Measurements from ENCODE around the gene ARRDC2. TPM values are rescaled to one million over a fixed set of nuclear protein-coding genes. Genes with fewer than 3 reads are reported as not detected.

The ARRDC2 gene
- total RNA-seq, 1 donor from 2014 or later: 15.4 TPM

- DNase-seq (ENCODE audit: extremely low spot score, unreplicated experiment): no peak
- peaks cover 2% of the 10 kb centered on the region for H3K4me1 Mint-ChIP-seq (ENCODE audit: unreplicated experiment)
Observed at GRCh38 chr19:17972230-17972629, 35.7 kb upstream of the ARRDC2 start.

DNA sequence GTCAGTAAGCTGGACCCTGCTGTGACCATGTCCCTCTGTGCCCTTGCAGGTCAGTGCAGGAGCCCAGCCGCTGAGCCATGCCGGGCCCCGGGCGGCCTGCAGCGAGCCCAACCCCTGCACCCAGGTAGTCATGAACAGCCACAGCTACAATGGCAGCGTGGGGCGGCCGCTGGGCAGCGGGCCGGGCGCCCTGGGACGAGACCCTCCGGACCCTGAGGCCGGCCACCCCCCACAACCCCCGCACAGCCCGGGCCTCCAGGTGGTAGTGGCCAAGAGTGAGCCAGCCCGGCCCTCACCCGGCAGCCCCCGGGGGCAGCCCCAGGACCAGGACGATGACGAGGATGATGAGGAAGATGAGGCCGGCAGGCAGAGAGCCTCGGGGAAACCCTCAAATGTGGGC is 34.2 kb upstream of the ARRDC2 start:
- TF ChIP-seq, protein P1, sequence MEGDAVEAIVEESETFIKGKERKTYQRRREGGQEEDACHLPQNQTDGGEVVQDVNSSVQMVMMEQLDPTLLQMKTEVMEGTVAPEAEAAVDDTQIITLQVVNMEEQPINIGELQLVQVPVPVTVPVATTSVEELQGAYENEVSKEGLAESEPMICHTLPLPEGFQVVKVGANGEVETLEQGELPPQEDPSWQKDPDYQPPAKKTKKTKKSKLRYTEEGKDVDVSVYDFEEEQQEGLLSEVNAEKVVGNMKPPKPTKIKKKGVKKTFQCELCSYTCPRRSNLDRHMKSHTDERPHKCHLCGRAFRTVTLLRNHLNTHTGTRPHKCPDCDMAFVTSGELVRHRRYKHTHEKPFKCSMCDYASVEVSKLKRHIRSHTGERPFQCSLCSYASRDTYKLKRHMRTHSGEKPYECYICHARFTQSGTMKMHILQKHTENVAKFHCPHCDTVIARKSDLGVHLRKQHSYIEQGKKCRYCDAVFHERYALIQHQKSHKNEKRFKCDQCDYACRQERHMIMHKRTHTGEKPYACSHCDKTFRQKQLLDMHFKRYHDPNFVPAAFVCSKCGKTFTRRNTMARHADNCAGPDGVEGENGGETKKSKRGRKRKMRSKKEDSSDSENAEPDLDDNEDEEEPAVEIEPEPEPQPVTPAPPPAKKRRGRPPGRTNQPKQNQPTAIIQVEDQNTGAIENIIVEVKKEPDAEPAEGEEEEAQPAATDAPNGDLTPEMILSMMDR (IDR thresholded peaks at IDR 0.05): no peak
- no peaks in the 10 kb centered on the region for H3K4me1 Mint-ChIP-seq (ENCODE audit: unreplicated experiment)
- DNase-seq (ENCODE audit: extremely low spot score, unreplicated experiment): no peak
- no peak overlapping the region for H3K4me3 Mint-ChIP-seq (ENCODE audit: unreplicated experiment)
- no peak overlapping the region for H3K27ac Mint-ChIP-seq (ENCODE audit: unreplicated experiment)
- H3K27me3 Mint-ChIP-seq (ENCODE audit: unreplicated experiment): peaks cover 18% of the 10 kb centered on the region
- H3K9me3 Mint-ChIP-seq (ENCODE audit: unreplicated experiment): no peaks in the 10 kb centered on the region
- no peaks in the 10 kb centered on the region for H3K36me3 Mint-ChIP-seq (ENCODE audit: unreplicated experiment)

More at GRCh38 chr19:17972230-17972629, 35.7 kb upstream of the ARRDC2 start:
- H3K9me3 Mint-ChIP-seq (ENCODE audit: unreplicated experiment): no peaks in the 10 kb centered on the region
- H3K36me3 Mint-ChIP-seq (ENCODE audit: unreplicated experiment): no peaks in the 10 kb centered on the region
- H3K27me3 Mint-ChIP-seq (ENCODE audit: unreplicated experiment): peaks cover 24% of the 10 kb centered on the region
- TF ChIP-seq, protein P1 (IDR thresholded peaks at IDR 0.05): no peak
- no peak overlapping the region for H3K27ac Mint-ChIP-seq (ENCODE audit: unreplicated experiment)
- no peak overlapping the region for H3K4me3 Mint-ChIP-seq (ENCODE audit: unreplicated experiment)

DNA sequence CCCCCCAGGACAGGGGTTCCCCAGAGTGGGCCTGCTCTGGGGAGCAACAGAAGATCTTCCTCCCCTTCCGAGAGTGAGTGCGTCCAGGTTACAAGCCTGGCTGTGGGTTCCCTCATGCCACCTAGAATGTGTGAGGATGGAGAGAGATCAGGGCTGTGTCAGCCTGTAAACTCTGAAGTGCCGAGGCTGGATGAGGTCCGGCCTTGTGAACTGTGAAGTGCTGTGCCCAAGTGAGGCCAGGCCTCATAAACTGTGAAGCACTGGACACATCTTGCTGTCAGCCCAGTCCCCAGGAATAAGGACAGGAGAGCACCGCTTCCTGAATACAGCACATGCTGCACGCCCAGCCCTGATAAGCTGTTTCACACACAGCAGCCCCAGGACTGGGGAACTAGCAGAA is 33.4 kb upstream of the ARRDC2 start:
- no peaks in the 10 kb centered on the region for H3K4me1 Mint-ChIP-seq (ENCODE audit: unreplicated experiment)
- DNase-seq (ENCODE audit: extremely low spot score, unreplicated experiment): no peak
- no peaks in the 10 kb centered on the region for H3K36me3 Mint-ChIP-seq (ENCODE audit: unreplicated experiment)
- TF ChIP-seq, protein P1 (IDR thresholded peaks at IDR 0.05): no peak
- no peak overlapping the region for H3K27ac Mint-ChIP-seq (ENCODE audit: unreplicated experiment)
- no peaks in the 10 kb centered on the region for H3K9me3 Mint-ChIP-seq (ENCODE audit: unreplicated experiment)
- peaks cover 18% of the 10 kb centered on the region for H3K27me3 Mint-ChIP-seq (ENCODE audit: unreplicated experiment)
- no peak overlapping the region for H3K4me3 Mint-ChIP-seq (ENCODE audit: unreplicated experiment)

DNA sequence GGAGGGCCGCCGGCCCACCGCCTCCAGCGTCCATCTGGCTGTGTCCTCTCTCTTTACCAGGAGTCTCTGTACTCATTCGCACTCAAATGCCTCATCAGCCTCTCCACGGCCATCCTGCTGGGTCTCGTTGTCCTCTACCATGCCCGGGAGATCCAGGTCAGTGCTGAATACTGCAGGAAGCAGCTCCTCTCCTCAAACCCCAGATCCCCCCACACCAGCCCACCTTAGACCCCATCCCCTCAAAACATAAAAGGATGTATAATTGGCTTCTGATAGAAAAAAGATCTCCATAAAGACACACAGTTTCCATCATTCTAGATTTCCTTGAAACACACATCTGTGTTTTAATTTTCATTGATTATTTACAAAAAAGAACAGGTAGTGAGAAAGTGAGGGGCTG is 32.9 kb upstream of the ARRDC2 start:
- Mint-ChIP-seq H3K27me3 (ENCODE audit: unreplicated experiment) (peaks cover 18% of the 10 kb centered on the region), H3K4me1 (ENCODE audit: unreplicated experiment) (no peaks in the 10 kb centered on the region), H3K36me3 (ENCODE audit: unreplicated experiment) (no peaks in the 10 kb centered on the region), H3K9me3 (ENCODE audit: unreplicated experiment) (no peaks in the 10 kb centered on the region), H3K27ac (ENCODE audit: unreplicated experiment) (no peak overlapping the region), H3K4me3 (ENCODE audit: unreplicated experiment) (no peak overlapping the region)
- TF ChIP-seq, protein P1 (IDR thresholded peaks at IDR 0.05): no peak
- DNase-seq (ENCODE audit: extremely low spot score, unreplicated experiment): no peak

DNA sequence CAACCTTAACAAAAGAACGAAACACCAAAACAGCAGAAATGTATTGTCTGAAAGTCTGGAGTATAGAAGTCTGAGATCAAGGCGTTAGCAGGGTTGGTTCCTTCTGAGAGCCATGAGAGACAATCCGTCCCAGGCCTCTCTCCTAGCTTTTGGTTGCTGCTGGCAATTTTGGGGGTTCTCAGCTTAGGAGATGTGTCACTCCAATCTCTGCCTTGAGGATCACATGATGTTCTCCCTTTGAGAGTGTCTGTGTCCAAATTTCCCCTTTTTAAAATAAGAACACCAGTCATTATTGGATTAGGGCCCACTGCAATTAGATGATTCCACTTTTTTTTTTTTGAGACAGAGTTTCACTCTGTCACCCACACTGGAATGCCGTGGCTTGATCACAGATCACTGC is 30.9 kb upstream of the ARRDC2 start:
- H3K27me3 Mint-ChIP-seq (ENCODE audit: unreplicated experiment): peaks cover 22% of the 10 kb centered on the region
- H3K9me3 Mint-ChIP-seq (ENCODE audit: unreplicated experiment): no peaks in the 10 kb centered on the region
- no peaks in the 10 kb centered on the region for H3K36me3 Mint-ChIP-seq (ENCODE audit: unreplicated experiment)
- H3K27ac Mint-ChIP-seq (ENCODE audit: unreplicated experiment): no peak overlapping the region
- H3K4me3 Mint-ChIP-seq (ENCODE audit: unreplicated experiment): no peak overlapping the region
- no peak for DNase-seq (ENCODE audit: extremely low spot score, unreplicated experiment)
- H3K4me1 Mint-ChIP-seq (ENCODE audit: unreplicated experiment): no peaks in the 10 kb centered on the region
- TF ChIP-seq, protein P1 (IDR thresholded peaks at IDR 0.05): no peak

Measured in osteocyte (in vitro differentiated cells).